Upper lobe of right lung (tissue), 1 donor: Measurements from ENCODE around the gene KCTD21. TPM values are rescaled to one million over a fixed set of nuclear protein-coding genes. Genes with fewer than 3 reads are reported as not detected.
A peak's percentile ranks its signal among the peaks of the same experiment; 100 is the strongest.

ENCODE experiments used
- ATAC-seq: fragments of 200-7000 bp; cut with Tn5 transposase; one replicate; pipeline ENCODE4 v1.9.1; 2020; ENCODE audit warnings: mild to moderate bottlenecking, moderate library complexity
- DNase-seq: peaks from one replicate; pipeline ENCODE4 v3.0.0-alpha.2; 2020
- H3K27ac ChIP-seq: fragments of 200-600 bp; one replicate; pipeline ENCODE4 v1.8.0; 2022
- H3K27me3 ChIP-seq: fragments of 200-600 bp; one replicate; pipeline ENCODE4 v1.8.0; 2022; ENCODE audit warnings: mild to moderate bottlenecking
- H3K36me3 ChIP-seq: fragments of 200-600 bp; one replicate; pipeline ENCODE4 v1.8.0; 2022
- H3K4me1 ChIP-seq: fragments of 200-600 bp; one replicate; pipeline ENCODE4 v1.8.0; 2022
- H3K4me3 ChIP-seq: fragments of 200-600 bp; one replicate; pipeline ENCODE4 v1.8.0; 2022; ENCODE audit warnings: mild to moderate bottlenecking
- H3K9me3 ChIP-seq: fragments of 200-600 bp; one replicate; pipeline ENCODE4 v1.8.0; 2022
- CTCF ChIP-seq: fragments of 200-600 bp; IDR thresholded peaks from one replicate; pipeline ENCODE4 v1.8.0; 2022; ENCODE audit warnings: antibody characterized with exemption
- intact Hi-C: fragments of 100-400 bp; cut with DNase I; formaldehyde crosslinking; loops from one replicate; pipeline ENCODE4 v1.11.0; 2022
- total RNA-seq: library from RNA; stranded (reverse); fragmentation: NEBNext Ultra II Directional; extraction: Animal tissue kit (Norgen Biotek cat#: 25700); gene quantifications from one replicate; pipeline ENCODE4 v1.2.1, GENCODE V29; 2021
- donor health status: DM: no; HTN: yes; CAD: no; lungs with severe emphysema.

Gene KCTD21
- total RNA-seq, 1 donor from 2014 or later = 10.9 TPM

GRCh38 chr11:78200553-78200952 is 12.1 kb upstream of the KCTD21 start:
- Histone ChIP-seq H3K4me1 (peaks cover 4% of the 10 kb centered on the region), H3K9me3 (no peaks in the 10 kb centered on the region), H3K27me3 (no peaks in the 10 kb centered on the region), H3K4me3 (no peak overlapping the region), H3K36me3 (no peaks in the 10 kb centered on the region), H3K27ac (no peak overlapping the region)
- no peak for TF ChIP-seq CTCF
- DNase-seq = peak; percentile 58
- ATAC-seq = no peak
- intact Hi-C loops = no loop called here

GRCh38 chr11:78200061-78200460 is 11.6 kb upstream of the KCTD21 start:
- ATAC-seq = no peak
- DNase-seq = no peak
- H3K4me1 ChIP-seq = peaks cover 4% of the 10 kb centered on the region
- TF ChIP-seq CTCF = no peak
- H3K27ac ChIP-seq = no peak overlapping the region
- intact Hi-C loops = no loop called here
- H3K36me3 ChIP-seq = no peaks in the 10 kb centered on the region
- no peak overlapping the region for H3K4me3 ChIP-seq
- no peaks in the 10 kb centered on the region for H3K9me3 ChIP-seq
- H3K27me3 ChIP-seq = no peaks in the 10 kb centered on the region

GRCh38 chr11:78199653-78200015 is 11.2 kb upstream of the KCTD21 start:
- no peaks in the 10 kb centered on the region for H3K27me3 ChIP-seq
- intact Hi-C loops = no loop called here
- no peak overlapping the region for H3K4me3 ChIP-seq
- ATAC-seq (no peak), DNase-seq (no peak)
- no peak for TF ChIP-seq CTCF
- H3K9me3 ChIP-seq = no peaks in the 10 kb centered on the region
- no peak overlapping the region for H3K27ac ChIP-seq
- H3K4me1 ChIP-seq = peaks cover 4% of the 10 kb centered on the region
- no peaks in the 10 kb centered on the region for H3K36me3 ChIP-seq

- H3K27ac ChIP-seq = no peak overlapping the region
Measured at GRCh38 chr11:78199015-78199652, 10.7 kb upstream of the KCTD21 start.

GRCh38 chr11:78197816-78198215 is 9.4 kb upstream of the KCTD21 start:
- no peak for ATAC-seq
- H3K4me3 ChIP-seq = no peak overlapping the region

More at GRCh38 chr11:78199015-78199652, 10.7 kb upstream of the KCTD21 start:
- Histone ChIP-seq H3K27me3 (no peaks in the 10 kb centered on the region), H3K4me1 (peaks cover 4% of the 10 kb centered on the region), H3K4me3 (no peak overlapping the region), H3K36me3 (no peaks in the 10 kb centered on the region), H3K9me3 (no peaks in the 10 kb centered on the region)
- no peak for TF ChIP-seq CTCF
- intact Hi-C loops = no loop called here
- ATAC-seq (no peak), DNase-seq (no peak)

More at GRCh38 chr11:78197816-78198215, 9.4 kb upstream of the KCTD21 start:
- Histone ChIP-seq H3K27ac (no peak overlapping the region), H3K36me3 (no peaks in the 10 kb centered on the region), H3K27me3 (no peaks in the 10 kb centered on the region), H3K9me3 (no peaks in the 10 kb centered on the region), H3K4me1 (no peaks in the 10 kb centered on the region)
- TF ChIP-seq CTCF = no peak
- no peak for DNase-seq
- intact Hi-C loops = no loop called here
